NCI-H1092 (cell line): ENCODE data around the gene TRIM38.
"Not testable (repeated sequence)": the region's sequence is repeated elsewhere in the genome, so short reads cannot be mapped to it uniquely, and the experiment has no call there.

Experiments used
- DNase-seq: peaks from one replicate; lab custom pipeline; 2025; lab: John Stamatoyannopoulos, UW

Gene TRIM38, protein sequence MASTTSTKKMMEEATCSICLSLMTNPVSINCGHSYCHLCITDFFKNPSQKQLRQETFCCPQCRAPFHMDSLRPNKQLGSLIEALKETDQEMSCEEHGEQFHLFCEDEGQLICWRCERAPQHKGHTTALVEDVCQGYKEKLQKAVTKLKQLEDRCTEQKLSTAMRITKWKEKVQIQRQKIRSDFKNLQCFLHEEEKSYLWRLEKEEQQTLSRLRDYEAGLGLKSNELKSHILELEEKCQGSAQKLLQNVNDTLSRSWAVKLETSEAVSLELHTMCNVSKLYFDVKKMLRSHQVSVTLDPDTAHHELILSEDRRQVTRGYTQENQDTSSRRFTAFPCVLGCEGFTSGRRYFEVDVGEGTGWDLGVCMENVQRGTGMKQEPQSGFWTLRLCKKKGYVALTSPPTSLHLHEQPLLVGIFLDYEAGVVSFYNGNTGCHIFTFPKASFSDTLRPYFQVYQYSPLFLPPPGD

DNA sequence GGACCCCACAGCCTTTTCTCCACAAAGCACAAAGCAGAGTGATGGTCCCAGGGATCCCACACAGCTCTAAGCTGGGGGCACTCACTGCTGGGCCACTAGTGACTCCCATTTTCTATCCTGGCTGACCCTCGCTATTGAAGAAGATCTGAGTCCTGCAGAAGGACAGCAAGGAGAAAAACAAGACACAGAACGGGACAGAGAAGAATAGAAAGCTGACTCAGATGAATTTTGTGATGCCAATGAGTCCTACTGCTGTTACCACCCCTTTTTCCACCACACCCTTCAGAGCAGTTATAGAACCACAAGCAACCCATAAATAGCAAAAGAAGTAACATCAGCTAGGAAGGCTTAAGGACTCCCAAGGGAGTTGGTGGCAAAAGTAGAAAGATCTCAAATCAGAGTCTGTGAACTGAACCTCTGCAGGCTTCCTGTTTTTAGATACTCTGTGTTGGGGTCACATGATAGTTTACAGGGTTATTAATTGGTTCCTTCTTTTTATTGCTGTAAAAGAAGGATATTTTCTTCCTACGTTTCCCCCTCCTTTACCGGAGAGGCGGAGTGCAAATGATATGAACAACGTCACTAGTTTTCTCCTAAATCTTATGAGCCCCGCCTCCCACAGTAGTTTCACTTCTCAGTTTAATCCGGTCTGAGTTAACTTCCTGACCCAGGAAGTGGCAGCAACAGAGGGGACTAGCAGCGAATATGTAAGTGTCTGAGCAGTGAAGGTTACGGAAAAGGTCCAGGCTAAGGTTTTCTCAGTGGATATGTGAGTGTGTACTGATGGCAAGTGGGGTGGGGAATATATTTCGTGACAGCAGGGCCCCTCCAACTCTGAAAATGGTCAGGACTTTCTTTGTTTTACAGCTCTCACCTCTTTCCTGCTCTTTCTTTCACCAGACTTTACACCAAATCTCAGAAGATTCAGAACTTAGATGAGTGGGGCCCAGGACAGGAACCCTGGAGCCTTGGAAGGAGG, at the start of gene TRIM38:
TSS of gene TRIM38 (plus strand) at position 654 of the 979 bp plus-strand sequence. CDS start 3,721 bp downstream, outside the sequence.
- DNase-seq: no peak

DNA sequence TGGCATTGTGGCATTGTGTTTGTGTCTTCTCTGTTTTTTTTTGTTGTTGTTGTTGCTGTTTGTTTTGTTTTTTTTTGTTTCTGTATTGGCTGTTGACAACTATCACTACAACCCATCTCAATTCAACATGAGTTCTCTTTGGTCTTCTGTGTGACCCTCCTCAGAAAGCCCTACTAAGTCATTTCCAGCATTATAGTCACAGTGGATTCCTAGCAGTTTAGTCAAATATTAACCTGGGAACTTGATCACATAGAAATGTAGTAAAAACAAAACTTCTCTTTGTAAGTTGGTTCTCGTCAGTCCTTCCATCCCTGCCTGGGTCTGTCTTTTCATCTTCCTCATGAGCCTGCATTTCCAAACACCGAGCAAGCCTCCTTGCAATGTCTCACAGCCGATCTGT, 48.9 kb upstream of the TRIM38 start:
- DNase-seq: no peak

DNA sequence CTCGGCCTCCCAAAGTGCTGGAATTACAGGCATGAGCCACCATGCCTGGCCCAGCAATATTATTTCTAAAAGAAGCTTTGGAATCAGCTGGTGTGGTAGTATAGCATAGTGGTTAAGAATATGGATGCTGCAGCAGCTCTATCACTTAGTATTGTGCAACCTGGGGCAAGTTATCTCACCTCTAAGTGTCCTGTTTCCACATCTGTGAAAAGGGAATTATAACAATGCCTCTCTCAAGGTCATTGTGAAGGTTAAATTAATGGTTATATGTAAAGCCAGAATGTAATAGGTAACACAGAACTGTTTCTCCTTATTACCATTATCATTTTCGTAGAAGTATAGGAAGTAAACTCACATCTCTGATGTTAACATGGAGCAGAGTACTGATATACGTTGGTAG, 46.3 kb upstream of the TRIM38 start:
- DNase-seq: no peak

DNA sequence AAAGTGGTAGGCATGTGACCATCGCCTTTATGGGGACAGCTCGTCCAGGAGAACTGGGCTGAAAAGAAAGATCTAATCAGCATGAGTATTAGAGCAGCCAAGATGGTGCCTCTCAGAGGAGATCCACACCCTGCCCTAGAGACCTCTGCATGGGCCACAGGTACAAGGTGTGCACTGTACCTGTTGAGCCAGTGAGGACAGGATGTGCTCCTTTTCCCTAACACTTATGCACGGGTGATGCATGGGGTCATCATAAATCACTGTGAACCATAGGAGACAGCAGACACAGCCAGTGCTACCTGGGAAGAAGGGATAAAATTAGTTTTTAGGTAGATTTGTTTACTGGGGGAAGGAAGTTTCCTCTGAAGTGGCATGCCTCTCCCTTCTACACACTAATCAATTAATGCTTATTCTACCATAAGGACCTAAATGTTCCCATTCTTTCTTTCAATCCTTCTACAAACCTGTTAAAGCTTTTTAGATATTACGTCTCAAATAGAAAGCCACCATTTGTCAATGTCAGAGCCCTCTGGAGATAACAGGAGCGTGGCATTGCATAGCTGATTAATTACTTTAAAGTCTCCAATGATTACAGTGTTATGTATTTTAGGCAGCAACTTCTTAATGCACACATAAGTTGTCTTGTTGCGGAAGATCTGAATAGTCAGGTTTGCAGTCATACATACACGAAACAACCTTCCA, 45.7 kb upstream of the TRIM38 start:
- DNase-seq: no peak

DNA sequence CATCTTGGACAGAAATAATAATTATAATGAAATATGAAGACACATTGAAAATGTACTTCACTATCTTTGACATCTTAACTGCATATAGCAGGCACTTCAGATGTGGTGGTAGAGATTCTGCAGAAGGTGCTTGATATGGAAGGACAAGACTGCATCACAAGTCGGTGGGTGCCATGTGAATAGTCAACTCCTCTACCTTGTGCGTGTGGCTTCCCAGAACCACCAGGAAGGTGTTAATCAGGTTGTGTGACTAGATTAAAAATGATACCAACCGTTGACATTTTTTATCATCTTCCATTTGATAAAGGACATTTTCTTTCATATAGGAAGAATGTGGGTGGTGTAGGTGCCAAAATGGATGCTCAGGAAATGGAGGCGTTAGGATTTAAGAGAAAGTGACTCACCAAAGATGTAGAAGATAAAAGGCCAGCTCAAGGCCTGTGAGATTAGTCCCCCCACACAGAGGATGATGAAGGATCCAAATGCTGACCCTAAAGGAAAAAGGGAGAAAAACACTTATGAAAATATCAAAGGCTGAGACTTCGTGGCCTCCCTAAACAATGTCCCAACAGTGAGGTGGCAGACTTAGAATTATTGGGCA, 44.4 kb upstream of the TRIM38 start:
- DNase-seq: no peak

DNA sequence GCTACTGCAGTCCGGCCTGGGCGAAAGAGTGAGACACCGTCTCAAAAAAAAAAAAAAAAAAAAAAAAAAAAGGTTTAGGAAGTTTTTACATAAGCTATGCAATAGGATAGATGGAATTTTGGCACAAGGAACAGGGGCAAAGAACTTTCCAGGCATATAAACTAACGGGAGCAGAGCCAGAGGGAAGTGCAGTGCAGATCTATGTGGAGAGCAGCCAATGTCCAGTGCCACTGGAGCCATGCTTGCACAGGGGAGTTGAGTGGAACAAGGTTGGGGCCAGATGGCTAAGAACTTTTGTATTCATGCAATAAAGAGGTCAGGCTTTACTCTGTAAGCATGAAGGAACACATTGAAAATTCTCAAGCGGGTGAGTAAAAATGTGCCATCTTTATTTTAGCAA, 42.9 kb upstream of the TRIM38 start:
- no peak for DNase-seq

DNA sequence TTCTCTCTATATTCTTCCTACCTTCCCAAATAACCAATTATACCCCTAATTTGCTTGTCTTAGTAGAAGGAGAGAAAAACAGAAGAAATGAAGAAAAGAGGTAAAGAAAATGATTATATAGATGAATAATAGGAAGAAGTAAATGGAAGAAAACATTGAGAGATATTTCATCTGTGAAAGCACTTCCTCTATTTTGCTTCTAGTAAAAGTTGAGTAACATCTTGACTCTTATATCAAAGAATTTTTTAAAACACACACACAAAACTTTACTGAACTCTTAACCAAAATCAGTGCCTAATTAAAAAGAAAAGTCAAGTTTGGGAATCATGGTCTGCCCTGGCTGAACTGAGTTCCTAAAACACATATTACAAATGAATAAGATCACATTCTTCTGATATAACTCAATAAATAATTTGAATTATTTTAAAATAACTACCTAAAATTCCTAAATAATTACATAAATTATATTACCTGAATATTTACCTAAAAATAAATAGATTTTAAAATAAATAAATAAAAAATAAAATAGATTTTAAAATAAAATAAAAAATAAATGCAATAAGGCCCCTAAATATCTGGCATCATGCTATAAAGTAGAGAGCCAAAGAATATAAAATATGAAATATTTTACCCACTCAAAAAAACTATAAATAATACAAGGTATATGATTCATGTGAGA, 40.9 kb upstream of the TRIM38 start:
- no peak for DNase-seq

DNA sequence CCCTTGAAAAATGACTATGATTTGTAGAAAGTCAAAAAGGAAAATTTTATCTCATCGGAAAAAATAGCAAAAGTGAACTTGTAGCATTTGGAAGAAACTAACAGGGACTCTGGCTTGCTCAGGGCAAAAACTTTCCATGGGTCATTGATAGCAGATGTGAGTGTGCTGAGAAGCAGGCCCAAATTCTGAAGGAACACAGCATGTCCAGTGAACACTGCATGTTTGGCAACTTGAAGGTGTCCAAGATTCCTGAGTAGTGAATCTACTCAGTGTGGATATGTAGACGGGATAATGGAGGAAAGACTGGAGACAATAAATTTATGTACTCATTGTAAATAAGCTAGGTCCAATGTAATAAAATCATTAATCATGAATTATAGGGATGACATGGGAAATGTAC, 40.3 kb upstream of the TRIM38 start:
- DNase-seq: no peak

DNA sequence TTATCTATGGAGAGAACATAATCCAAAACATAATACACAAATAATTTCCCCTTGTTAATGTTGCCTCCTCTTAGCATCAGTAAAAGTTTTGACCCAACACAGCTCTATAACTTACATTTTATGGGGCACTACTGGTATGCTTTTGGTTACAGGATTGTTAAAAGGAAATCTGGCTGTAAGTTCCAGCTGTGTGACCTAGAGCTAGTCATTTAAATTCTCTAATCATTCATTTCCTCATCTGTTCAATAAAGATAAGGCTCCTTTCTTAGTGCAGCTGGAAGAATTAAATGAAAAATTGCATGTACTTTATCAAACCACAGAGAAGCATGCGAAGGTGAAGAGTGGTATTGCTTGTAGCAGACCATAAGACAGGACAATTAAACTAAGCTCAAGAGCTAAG, 36.7 kb upstream of the TRIM38 start:
- DNase-seq: no peak

DNA sequence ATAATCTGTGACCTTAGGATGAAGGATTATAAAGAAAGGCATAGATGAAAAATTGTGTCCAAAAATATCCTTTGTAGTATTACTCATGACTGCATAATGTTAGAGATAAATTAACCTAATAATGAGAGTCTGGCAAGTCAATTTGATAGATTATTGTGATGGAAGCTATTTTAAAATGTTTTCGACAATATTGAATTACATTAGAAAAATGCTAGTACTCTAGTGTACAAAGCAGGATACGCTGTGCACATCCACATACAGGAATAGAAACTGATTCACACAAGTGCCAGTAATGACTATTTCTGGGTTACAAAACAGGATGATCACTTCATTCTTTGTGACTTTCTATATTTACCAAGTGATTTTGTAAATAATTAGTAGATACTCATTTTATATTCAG, 35.4 kb upstream of the TRIM38 start:
- DNase-seq: no peak

DNA sequence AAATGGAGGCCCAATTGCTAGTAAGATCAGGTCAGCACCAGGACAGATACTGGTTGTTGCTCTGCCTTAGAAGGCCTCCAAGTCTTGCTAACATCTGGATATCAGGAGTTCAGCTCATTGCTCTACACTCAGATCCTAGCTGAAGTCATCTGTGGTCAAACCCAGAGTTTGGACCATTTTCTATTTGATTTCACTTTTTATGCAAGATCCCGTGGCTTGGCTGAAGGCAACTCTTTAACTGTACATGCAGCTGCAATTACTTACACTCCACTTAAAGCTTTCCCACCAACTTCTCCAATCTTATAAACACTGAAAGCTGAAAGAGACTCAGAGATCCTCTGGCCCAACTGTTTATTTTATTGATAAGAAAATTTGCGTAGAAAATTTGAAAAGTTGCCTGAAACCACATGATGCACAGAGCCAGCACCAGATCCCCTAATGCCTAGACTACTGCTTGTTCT, 34.8 kb upstream of the TRIM38 start:
- no peak for DNase-seq

DNA sequence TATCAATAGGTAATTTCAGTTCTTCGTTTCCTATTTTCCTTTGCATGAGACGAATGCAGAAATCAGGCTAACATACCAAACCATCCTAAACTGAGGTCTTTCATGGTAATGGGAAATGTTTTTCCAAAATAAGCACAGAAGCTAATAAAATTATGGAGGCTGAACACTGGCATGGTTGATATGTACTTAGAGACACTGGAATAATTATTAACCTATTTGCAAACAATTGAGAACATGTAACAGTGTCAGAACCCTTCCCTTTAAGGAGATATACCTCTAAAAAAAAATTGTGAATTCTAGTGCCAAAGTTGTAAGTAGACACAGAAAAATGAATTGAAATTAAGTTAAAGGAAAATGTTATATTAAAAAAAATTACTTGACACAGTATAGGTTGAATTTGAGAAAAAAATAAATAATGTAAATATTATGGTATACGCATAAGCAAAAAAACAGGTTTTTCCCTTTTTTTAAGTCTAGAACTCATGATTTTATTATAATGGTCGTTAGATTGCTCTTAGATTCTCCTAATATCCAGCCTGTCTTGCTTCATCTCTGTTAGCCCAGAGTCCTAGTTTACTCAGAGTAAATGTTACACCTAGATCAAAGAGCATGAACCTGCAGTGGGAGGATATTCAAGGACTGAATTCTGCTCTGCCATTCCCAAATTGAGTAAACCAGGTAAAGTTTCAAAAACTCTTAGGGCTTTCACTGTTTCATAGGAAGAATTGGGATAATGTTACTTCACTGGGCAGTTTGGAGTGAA, 33.9 kb upstream of the TRIM38 start:
- no peak for DNase-seq

DNA sequence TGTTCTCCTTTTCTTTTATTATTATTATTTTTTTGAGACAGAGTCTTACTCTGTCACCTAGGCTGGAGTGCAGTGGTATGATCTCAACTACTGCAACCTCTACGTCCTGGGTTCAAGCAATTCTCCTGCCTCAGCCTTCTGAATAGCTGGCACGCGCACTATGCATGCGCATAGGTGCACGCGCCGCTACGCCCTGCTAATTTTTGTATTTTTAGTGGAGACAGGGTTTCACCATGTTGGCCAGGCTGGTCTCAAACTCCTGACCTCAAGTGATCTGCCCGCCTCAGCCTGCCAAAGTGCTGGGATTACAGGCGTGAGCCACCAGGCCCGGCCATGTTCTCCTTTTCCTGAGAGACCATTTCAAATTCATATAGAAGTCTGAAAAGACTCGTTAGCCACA, 32.8 kb upstream of the TRIM38 start:
- not testable (repeated sequence) for DNase-seq

DNA sequence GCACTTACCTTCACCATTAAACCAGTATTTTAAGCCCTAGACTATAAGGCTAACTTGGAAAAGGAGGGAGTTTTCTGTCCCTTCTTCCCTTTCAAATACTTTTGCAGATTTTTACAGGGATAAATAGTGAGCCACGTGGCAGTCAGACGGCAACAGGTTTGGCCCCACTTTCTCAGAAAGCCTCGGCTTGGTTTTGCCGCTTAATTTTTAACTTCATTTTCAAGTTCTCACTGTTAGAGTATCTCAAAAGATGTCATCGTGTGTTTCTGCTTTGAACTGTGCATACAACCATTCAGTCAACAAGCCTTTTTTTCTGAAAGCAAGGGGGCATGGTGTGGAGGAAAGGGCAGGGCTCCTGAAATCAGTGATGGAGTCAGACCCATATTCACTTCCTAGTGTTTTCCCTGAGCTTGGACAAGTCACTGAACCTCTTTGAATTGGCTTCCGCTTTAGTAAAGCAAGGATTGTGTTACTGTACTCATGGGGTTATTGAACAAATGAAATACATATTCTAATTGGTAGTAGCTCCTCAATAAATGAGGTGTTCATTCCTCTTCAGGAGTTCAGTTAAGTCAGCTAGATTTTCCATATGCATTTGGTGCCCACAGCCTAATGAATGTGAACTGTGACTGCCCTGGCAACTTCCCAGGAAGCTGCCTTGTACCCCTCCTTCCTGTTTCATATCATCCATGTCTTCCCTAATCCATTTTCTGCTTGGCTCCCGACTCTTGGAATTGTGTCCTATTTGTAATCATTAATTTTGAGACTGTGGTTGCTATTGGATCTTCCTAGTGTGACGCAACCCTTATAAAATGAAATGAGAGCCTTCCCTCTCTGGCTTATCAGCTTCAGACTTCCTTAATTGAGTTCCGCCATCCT, 31.8 kb upstream of the TRIM38 start, which contains the start of gene SLC17A2:
TSS of gene SLC17A2 (minus strand) at position 160 of the 879 bp plus-strand sequence. CDS start 4,895 bp downstream, outside the sequence.
- DNase-seq: no peak

DNA sequence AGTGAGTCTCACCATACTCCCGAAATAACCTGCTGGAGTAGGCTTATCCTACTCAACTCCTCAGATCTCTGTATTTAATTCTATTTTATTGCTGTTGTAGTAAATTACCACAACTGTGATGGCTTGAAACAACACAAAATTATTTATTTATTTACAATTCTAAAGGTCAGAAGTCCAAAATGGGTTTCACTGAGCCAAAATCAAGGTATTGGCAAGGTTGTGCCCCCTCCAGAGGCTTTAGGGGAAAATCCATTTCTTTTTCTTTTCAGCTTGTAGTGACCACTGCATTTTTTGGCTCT, 31.2 kb upstream of the TRIM38 start:
- DNase-seq: no peak

DNA sequence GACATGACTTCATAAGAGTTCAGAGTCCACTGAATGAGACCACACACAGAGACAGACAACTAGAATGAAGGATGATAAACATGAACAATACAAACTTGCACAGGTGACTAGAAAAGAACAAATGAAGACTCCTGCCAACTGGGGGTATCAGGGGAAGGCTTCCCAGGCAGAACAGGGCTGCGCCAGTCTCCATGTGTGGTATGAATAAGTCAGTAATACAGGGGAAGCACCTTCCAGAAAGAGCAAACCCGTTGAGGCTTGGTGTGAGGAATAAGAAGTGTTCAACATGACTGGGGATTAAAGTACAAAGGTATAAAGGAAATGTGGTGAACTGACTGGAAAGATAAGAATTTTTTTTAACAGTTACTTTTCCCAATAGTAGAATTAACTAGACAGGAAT, 28.4 kb upstream of the TRIM38 start:
- DNase-seq: no peak

DNA sequence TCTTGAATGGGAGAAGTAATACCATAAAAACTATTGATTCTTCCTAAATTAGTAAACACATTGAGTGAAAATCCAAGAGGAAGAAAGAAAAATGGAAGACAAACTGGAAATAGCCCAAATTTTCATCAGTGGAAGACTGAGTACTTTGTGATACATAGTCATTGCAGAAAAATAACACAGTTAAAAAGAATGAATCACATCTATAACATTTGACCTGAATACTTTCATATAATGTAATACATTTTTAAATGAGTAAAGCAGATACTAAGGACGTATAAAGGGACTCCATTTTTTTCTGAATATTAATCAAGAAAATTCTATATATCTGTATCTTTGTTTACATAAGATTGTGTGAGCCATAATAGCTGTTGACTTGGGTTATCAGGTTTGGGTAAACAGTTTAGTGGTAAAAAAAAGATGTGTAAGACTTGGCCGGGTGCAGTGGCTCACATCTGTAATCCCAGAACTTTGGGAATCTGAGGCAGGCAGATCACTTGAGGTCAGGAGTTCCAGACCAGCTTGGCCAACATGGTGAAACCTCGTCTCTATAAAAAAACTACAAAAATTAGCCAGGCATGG, 27.8 kb upstream of the TRIM38 start:
- no peak for DNase-seq

DNA sequence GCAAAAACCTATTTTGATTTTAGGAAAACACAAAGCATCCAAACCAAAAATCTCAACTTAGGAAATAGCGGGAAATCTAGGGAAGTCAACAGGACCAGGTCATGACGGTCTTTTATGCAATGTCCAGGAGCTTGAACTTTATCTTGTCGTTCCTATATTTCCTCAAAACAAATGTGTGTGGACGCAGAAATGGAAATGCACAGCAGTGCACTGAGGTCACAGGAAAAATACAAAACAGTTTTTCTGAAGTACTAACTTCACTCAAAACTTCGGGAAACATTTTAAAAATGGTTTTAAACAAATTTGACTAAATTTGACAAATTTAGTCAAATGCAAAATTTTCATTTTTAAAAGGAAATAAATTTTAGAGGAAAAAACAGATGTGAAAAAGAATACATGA, 26.6 kb upstream of the TRIM38 start:
- DNase-seq: no peak

DNA sequence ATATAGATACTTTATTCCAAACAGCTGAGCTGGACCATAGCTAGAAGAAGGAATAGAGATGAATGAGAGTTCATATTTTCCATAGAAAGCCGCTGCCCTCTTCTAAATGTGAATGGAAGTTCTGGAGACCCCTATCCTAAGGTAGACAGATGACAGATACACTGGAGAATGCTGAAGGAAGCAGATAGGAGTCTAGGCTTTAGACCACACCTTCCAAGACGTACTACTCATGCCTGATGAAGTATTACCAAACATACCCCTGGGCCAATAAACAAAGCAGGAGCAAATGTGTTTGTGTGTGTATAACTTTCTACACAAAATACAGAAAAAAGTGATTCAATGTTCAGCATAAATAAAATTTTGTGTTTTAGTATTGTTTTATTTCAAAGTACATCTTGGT, 23.0 kb upstream of the TRIM38 start:
- no peak for DNase-seq
